Measurements from ENCODE around the gene SPNS1. TPM values are rescaled to one million over a fixed set of nuclear protein-coding genes. Genes with fewer than 3 reads are reported as not detected.

The SPNS1 gene
- total and polyA plus RNA-seq, 7 donors = 12.9 to 46.9 (median 20.3) TPM

DNA sequence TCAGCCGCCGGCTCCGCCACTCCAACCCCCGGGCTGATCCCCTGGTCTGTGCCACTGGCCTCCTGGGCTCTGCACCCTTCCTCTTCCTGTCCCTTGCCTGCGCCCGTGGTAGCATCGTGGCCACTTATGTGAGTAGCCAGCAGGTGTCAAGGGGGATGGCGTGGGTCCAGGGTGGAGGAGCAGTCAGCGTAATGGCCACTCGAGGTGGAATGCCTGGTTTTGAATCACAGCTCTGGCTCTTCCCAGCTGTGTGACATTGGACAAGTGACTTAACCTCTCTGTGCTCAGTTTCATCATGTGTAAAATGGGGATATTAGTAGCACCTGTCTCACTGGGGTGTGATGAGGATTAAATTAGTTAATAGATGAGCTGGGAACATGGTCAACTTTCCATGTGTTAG lies 7.8 kb downstream of the SPNS1 start:
- WGBS, 3 donors = 92 to 97% (median 94%) methylated on average over 9 to 10 of the region's 10 CpGs
- intact Hi-C loops (cut with DNase I) = no loop called here
- TF ChIP-seq, protein P1, sequence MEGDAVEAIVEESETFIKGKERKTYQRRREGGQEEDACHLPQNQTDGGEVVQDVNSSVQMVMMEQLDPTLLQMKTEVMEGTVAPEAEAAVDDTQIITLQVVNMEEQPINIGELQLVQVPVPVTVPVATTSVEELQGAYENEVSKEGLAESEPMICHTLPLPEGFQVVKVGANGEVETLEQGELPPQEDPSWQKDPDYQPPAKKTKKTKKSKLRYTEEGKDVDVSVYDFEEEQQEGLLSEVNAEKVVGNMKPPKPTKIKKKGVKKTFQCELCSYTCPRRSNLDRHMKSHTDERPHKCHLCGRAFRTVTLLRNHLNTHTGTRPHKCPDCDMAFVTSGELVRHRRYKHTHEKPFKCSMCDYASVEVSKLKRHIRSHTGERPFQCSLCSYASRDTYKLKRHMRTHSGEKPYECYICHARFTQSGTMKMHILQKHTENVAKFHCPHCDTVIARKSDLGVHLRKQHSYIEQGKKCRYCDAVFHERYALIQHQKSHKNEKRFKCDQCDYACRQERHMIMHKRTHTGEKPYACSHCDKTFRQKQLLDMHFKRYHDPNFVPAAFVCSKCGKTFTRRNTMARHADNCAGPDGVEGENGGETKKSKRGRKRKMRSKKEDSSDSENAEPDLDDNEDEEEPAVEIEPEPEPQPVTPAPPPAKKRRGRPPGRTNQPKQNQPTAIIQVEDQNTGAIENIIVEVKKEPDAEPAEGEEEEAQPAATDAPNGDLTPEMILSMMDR (IDR thresholded peaks at IDR 0.05) = no peak
- Histone ChIP-seq H3K27me3 (ENCODE audit: insufficient read depth in 3 of 3, low read length in 2 of 3) (no peaks in the 10 kb centered on the region), H3K9me3 (peaks cover 7% of the 10 kb centered on the region), H3K27ac (no peak overlapping the region), H3K4me3 (no peak overlapping the region), H3K4me1 (no peaks in the 10 kb centered on the region), H3K36me3 (ENCODE audit: insufficient read depth in 1 of 2, low read depth in 1 of 2) (peaks cover 4 to 91% of the 10 kb centered on the region in 2 donors)
- ATAC-seq = no peak
- no peak for DNase-seq

DNA sequence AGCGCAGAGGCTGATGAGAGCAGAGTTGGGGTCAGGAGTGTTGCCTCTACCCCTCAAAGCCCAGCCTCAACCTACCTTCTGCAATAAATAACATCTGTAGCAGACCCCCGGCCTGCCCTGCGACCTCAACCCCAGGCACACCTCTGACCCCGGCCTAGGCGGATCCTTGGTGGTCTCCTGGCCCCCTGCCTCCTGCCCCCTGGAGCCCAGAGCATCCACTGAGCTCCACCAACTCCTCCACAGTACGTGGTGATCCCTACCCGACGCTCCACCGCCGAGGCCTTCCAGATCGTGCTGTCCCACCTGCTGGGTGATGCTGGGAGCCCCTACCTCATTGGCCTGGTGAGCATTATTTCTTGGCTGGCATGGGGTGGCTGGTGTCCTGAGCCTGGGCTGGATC lies 8.4 kb downstream of the SPNS1 start:
- TF ChIP-seq, protein P1 (IDR thresholded peaks at IDR 0.05) = no peak
- intact Hi-C loops (cut with DNase I) = no loop called here
- DNase-seq = no peak
- ATAC-seq = no peak
- no peaks in the 10 kb centered on the region for H3K4me1 ChIP-seq
- no peak overlapping the region for H3K27ac ChIP-seq
- peaks cover 7% of the 10 kb centered on the region for H3K9me3 ChIP-seq
- H3K36me3 ChIP-seq (ENCODE audit: insufficient read depth in 1 of 2, low read depth in 1 of 2) = peaks cover 4 to 94% of the 10 kb centered on the region in 2 donors
- 85 to 93% (median 87%) methylated on average over 11 of the region's 11 CpGs for WGBS, 3 donors
- H3K4me3 ChIP-seq = no peak overlapping the region
- H3K27me3 ChIP-seq (ENCODE audit: insufficient read depth in 3 of 3, low read length in 2 of 3) = no peaks in the 10 kb centered on the region

DNA sequence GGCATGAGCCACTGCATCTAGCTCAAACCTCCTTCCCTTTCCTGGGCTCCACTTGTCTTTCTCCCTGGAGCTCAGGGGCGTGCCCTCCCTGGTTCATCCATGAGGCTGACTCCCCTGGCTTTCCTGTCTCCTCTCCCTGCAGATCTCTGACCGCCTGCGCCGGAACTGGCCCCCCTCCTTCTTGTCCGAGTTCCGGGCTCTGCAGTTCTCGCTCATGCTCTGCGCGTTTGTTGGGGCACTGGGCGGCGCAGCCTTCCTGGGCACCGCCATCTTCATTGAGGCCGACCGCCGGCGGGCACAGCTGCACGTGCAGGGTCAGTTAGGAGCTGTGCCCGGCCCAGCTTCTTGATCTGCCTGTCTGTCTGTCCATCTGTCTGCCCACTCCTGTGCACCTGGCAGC lies 9.1 kb downstream of the SPNS1 start:
- H3K27ac ChIP-seq = no peak overlapping the region
- no peaks in the 10 kb centered on the region for H3K4me1 ChIP-seq
- peaks cover 4 to 90% of the 10 kb centered on the region in 2 donors for H3K36me3 ChIP-seq (ENCODE audit: insufficient read depth in 1 of 2, low read depth in 1 of 2)
- H3K9me3 ChIP-seq = peaks cover 7% of the 10 kb centered on the region
- H3K4me3 ChIP-seq = no peak overlapping the region
- intact Hi-C loops (cut with DNase I) = no loop called here
- WGBS, 3 donors = 86 to 91% (median 90%) methylated on average over 18 of the region's 18 CpGs
- ATAC-seq (no peak), DNase-seq (peak in 1 of 2 donors; percentile 57)
- TF ChIP-seq, protein P1 (IDR thresholded peaks at IDR 0.05) = no peak
- no peaks in the 10 kb centered on the region for H3K27me3 ChIP-seq (ENCODE audit: insufficient read depth in 3 of 3, low read length in 2 of 3)

DNA sequence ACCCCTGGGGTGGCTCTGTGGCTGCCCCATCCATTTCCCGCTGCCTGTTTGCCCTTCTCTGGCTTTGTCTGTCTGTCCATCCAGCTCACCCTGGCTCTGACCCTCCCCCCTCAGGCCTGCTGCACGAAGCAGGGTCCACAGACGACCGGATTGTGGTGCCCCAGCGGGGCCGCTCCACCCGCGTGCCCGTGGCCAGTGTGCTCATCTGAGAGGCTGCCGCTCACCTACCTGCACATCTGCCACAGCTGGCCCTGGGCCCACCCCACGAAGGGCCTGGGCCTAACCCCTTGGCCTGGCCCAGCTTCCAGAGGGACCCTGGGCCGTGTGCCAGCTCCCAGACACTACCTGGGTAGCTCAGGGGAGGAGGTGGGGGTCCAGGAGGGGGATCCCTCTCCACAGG lies 9.5 kb downstream of the SPNS1 start:
- ATAC-seq (no peak), DNase-seq (peak in 1 of 2 donors; percentile 57)
- no peaks in the 10 kb centered on the region for H3K4me1 ChIP-seq
- H3K36me3 ChIP-seq (ENCODE audit: insufficient read depth in 1 of 2, low read depth in 1 of 2) = peaks cover 4 to 85% of the 10 kb centered on the region in 2 donors
- H3K27me3 ChIP-seq (ENCODE audit: insufficient read depth in 3 of 3, low read length in 2 of 3) = no peaks in the 10 kb centered on the region
- TF ChIP-seq, protein P1 (IDR thresholded peaks at IDR 0.05) = no peak
- peaks cover 7% of the 10 kb centered on the region for H3K9me3 ChIP-seq
- no peak overlapping the region for H3K27ac ChIP-seq
- H3K4me3 ChIP-seq = no peak overlapping the region
- WGBS, 3 donors = 79% methylated on average over 12 of the region's 12 CpGs
- intact Hi-C loops (cut with DNase I) = no loop called here

DNA sequence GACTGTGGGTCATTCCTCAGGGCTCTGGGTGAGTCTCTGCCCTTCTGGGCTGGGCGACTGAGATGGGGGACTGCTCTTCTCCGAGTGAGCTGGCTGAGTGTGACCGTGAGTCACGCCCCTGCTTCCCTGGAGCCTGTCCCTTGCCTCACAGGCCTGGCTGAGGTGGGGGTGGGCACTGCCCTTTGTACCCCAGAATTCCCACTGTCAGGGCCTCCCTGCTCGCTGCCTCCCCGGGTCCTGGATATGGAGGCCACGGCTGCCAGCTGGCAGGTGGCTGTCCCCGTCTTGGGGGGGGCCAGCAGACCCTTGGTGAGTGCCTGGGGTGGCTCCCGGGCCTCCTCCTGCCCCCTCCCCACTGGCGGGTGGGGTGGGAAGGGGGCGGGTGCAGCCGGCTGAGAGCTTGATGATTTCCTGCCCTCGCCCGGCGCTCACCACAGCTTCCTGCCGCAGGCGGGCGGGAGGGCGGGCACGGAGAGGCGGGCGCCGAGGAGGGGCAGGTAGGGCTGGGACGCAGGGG lies 10.1 kb downstream of the SPNS1 start, which contains the start of gene LAT:
LAT (plus strand) TSS at position 434 of the 517 bp plus-strand sequence. CDS start 366 bp downstream, outside the sequence.
- peak; percentile 22 to 62 for DNase-seq
- no peak within 1 kb of the TSS for H3K4me3 ChIP-seq
- peaks cover 7% of the 10 kb centered on the region for H3K9me3 ChIP-seq
- no peaks in the 10 kb centered on the region for H3K4me1 ChIP-seq
- TF ChIP-seq, protein P1 (IDR thresholded peaks at IDR 0.05) = no peak
- peak in 2 of 4 donors; percentile 7 to 24 for ATAC-seq
- WGBS, 3 donors = 74 to 81% (median 75%) methylated on average over 18 to 24 of the region's 24 CpGs
- peaks cover 0 to 83% of the 10 kb centered on the region in 2 donors for H3K36me3 ChIP-seq (ENCODE audit: insufficient read depth in 1 of 2, low read depth in 1 of 2)
- intact Hi-C loops (cut with DNase I) = no loop called here
- H3K27ac ChIP-seq = no peak within 1 kb of the TSS
- no peaks in the 10 kb centered on the region for H3K27me3 ChIP-seq (ENCODE audit: insufficient read depth in 3 of 3, low read length in 2 of 3)
